Measurements from ENCODE around the gene SLC22A16. TPM values are rescaled to one million over a fixed set of nuclear protein-coding genes. Genes with fewer than 3 reads are reported as not detected.
"Not testable (repeated sequence)": the region's sequence is repeated elsewhere in the genome, so short reads cannot be mapped to it uniquely, and the experiment has no call there.

The SLC22A16 gene
- total and polyA plus RNA-seq, 10 of the 15 experiments (the other 5 are each of a cell fraction or from before 2014, with no cell fraction given), result not detected

DNA sequence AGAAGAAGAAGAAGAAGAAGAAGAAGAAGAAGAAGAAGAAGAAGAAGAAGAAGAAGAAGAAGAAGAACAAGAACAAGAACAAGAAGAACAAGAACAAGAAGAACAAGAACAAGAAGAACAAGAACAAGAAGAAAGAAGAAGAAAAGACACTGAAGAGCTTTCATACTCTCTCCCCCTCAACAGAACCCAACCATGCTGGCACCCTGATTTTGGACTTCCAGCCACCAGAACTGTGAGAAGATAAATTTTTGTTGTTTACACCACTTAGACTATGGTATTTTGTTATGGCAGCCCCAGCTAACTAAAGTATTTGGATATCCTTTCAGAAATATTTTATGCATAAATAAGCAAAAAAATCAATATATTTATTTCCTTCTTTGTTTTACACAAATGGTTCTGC is 36.1 kb upstream of the SLC22A16 start:
- H2AFZ ChIP-seq (ENCODE audit: control insufficient read depth, low read depth, low read length); H3K4me1 ChIP-seq (ENCODE audit: control insufficient read depth, insufficient read depth, low read length); H3K9ac ChIP-seq (ENCODE audit: control insufficient read depth, insufficient read depth, low read length); RAD21 ChIA-PET (ENCODE audit: unreplicated experiment); H3K27me3 ChIP-seq (replicated peaks in 1 of 2; ENCODE audit: control insufficient read depth in 2 of 2, insufficient read depth in 2 of 2, low read length in 1 of 2); intact Hi-C loops (cut with micrococcal nuclease; ENCODE audit: unreplicated experiment); DNase-seq (ENCODE audit: low read depth, low spot score); H3K4me2 ChIP-seq (ENCODE audit: control insufficient read depth, insufficient read depth); H3K4me3 ChIP-seq; H3K9me3 ChIP-seq (replicated peaks; ENCODE audit: control insufficient read depth, insufficient read depth, low read length); SMC1A ChIA-PET (ENCODE audit: uncharacterized antibody, unreplicated experiment); H3K27ac ChIP-seq (ENCODE audit: control insufficient read depth, insufficient read depth); BruUV-seq (replicated peaks); H3K36me3 ChIP-seq (ENCODE audit: control insufficient read depth in 2 of 2, insufficient read depth in 2 of 2, low read length in 1 of 2); FAIRE-seq; H4K20me1 ChIP-seq (ENCODE audit: control insufficient read depth, insufficient read depth); H3K79me2 ChIP-seq (ENCODE audit: control insufficient read depth, insufficient read depth, low read length); ATAC-seq; in situ Hi-C loops (cut with MboI); POLR2A ChIA-PET: not testable (repeated sequence)
- CTCF ChIA-PET, result interaction anchor here (1.0 to 1.7 kb wide), 2 partner anchors 15 to 697 kb away, joined by 3 to 5 read pairs; no protein-coding TSS in a partner anchor

- ChIA-PET POLR2A (no interaction called here), RAD21 (ENCODE audit: unreplicated experiment) (no interaction called here), SMC1A (ENCODE audit: uncharacterized antibody, unreplicated experiment) (no interaction called here), CTCF (interaction anchor here (1.7 kb wide), 1 partner anchor 17 kb away, joined by 5 read pairs; no protein-coding TSS in a partner anchor)
- Histone ChIP-seq H3K27me3 (replicated peaks in 1 of 2; ENCODE audit: control insufficient read depth in 2 of 2, insufficient read depth in 2 of 2, low read length in 1 of 2) (no peaks in the 10 kb centered on the region; a peak in 1 of 4 replicates), H4K20me1 (ENCODE audit: control insufficient read depth, insufficient read depth) (no peaks in the 10 kb centered on the region), H2AFZ (ENCODE audit: control insufficient read depth, low read depth, low read length) (no peak overlapping the region), H3K27ac (ENCODE audit: control insufficient read depth, insufficient read depth) (no peak overlapping the region), H3K4me2 (ENCODE audit: control insufficient read depth, insufficient read depth) (no peak overlapping the region), H3K79me2 (ENCODE audit: control insufficient read depth, insufficient read depth, low read length) (no peaks in the 10 kb centered on the region), H3K9ac (ENCODE audit: control insufficient read depth, insufficient read depth, low read length) (no peak overlapping the region), H3K9me3 (replicated peaks; ENCODE audit: control insufficient read depth, insufficient read depth, low read length) (no peaks in the 10 kb centered on the region), H3K36me3 (ENCODE audit: control insufficient read depth in 2 of 2, insufficient read depth in 2 of 2, low read length in 1 of 2) (no peaks in the 10 kb centered on the region), H3K4me3 (no peak overlapping the region), H3K4me1 (ENCODE audit: control insufficient read depth, insufficient read depth, low read length) (no peaks in the 10 kb centered on the region)
- DNase-seq (ENCODE audit: low read depth, low spot score) (no peak), FAIRE-seq (no peak), ATAC-seq (no peak)
- TF ChIP-seq RBBP5 (conservative IDR thresholded peaks at IDR 0.05) (no peak), IKZF2 (IDR thresholded peaks at IDR 0.05) (no peak), DPF2 (IDR thresholded peaks at IDR 0.05) (no peak), PAX8 (IDR thresholded peaks at IDR 0.05) (no peak), NR2C1 (IDR thresholded peaks at IDR 0.05) (no peak), RFX5 (IDR thresholded peaks at IDR 0.05; ENCODE audit: low read depth, low read length) (no peak), SMARCA5 (IDR thresholded peaks at IDR 0.05) (no peak)
- WGBS (ENCODE audit: insufficient coverage, insufficient replicate concordance, low lambda C conversion rate, missing lambda C conversion rate), result 0% methylated on average over 1 of the region's 1 CpG
- intact Hi-C loops (cut with micrococcal nuclease; ENCODE audit: unreplicated experiment), result no loop called here
- in situ Hi-C loops (cut with MboI), result no loop called here
- no TSS peak for BruUV-seq (replicated peaks)
Observed at GRCh38 chr6:110511401-110511800, 35.0 kb upstream of the SLC22A16 start.

All from GM12878 (cell line).